D721Med (cell line): Measurements from ENCODE around the gene FAM227B.

Experiments
- DNase-seq: peaks from one replicate; pipeline ENCODE4 v3.0.0; 2011; ENCODE audit warnings: low spot score; ENCODE audit not compliant: insufficient read length
- FAIRE-seq: peaks from 2 replicates; lab custom pipeline; 2011; peaks lifted over from hg19 to GRCh38; lab: Jason Lieb, UNC
- CTCF ChIP-seq: IDR thresholded peaks from 2 replicates; pipeline ENCODE4 v1.5.1; 2012; ENCODE audit warnings: mild to moderate bottlenecking, control low read depth; ENCODE audit not compliant: insufficient read depth; ENCODE audit errors: missing control alignments

FAM227B gene

GRCh38 chr15:49462232-49462844, 158.3 kb downstream of the FAM227B start:
- no peak for TF ChIP-seq CTCF
- DNase-seq, result no peak
- no peak for FAIRE-seq

GRCh38 chr15:49460411-49460941, 160.1 kb downstream of the FAM227B start:
- FAIRE-seq (no peak), DNase-seq (no peak)
- TF ChIP-seq CTCF, result no peak

GRCh38 chr15:49458145-49458544, 162.5 kb downstream of the FAM227B start:
- no peak for FAIRE-seq
- no peak for DNase-seq
- no peak for TF ChIP-seq CTCF

GRCh38 chr15:49456166-49456565, 164.5 kb downstream of the FAM227B start:
- no peak for TF ChIP-seq CTCF
- no peak for FAIRE-seq
- DNase-seq, result no peak

GRCh38 chr15:49452595-49452994, 168.0 kb downstream of the FAM227B start:
- FAIRE-seq, result no peak
- DNase-seq, result no peak
- TF ChIP-seq CTCF, result no peak

GRCh38 chr15:49441816-49442215, 178.8 kb downstream of the FAM227B start:
- no peak for TF ChIP-seq CTCF
- DNase-seq (no peak), FAIRE-seq (no peak)

- DNase-seq (no peak), FAIRE-seq (no peak)
- TF ChIP-seq CTCF, result no peak
Measured at GRCh38 chr15:49441356-49441755, 179.3 kb downstream of the FAM227B start.
